CD4-positive, alpha-beta T cell (primary cell): ENCODE measurements around the gene CBL. TPM values are rescaled to one million over a fixed set of nuclear protein-coding genes. Genes with fewer than 3 reads are reported as not detected.

ENCODE experiments used
- ATAC-seq: fragments of 200-7000 bp; cut with Tn5 transposase; one replicate; pipeline ENCODE4 v1.10.0; 2022; ENCODE audit warnings: mild to moderate bottlenecking; ENCODE audit not compliant: poor library complexity
- CTCF ChIA-PET: fragments of 350-600 bp; sonication (Branson Sonifier 250); formaldehyde crosslinking; loops from one replicate; lab custom pipeline; 2021; ENCODE audit warnings: antibody characterized with exemption, inconsistent platforms; lab: Charles Lee
- POLR2A ChIA-PET: fragments of 350-600 bp; sonication (Branson Sonifier 250); formaldehyde crosslinking; loops from one replicate; lab custom pipeline; 2021; ENCODE audit warnings: antibody characterized with exemption, inconsistent platforms; lab: Charles Lee
- DNase-seq, 14 experiments: peaks; one replicate each; pipeline ENCODE4 v3.0.0-alpha.2; 2013 to 2020; ENCODE audit warnings: mixed read lengths in 2 of 14
- H3K27ac ChIP-seq, 2 donors: one replicate each; pipeline versions ENCODE4 v1.5.1 to v1.7.0; 2013; ENCODE audit warnings: low read length in 2 of 2, low read depth in 1 of 2, mild to moderate bottlenecking in 1 of 2
- H3K27me3 ChIP-seq, 2 experiments: 1 replicate in 1 of 2; 2 replicates in 1 of 2; pipeline versions ENCODE4 v1.6.1 to v1.7.0; 2013; ENCODE audit warnings: low read length in 2 of 2, control low read depth in 1 of 2, mild to moderate bottlenecking in 1 of 2, moderate library complexity in 1 of 2; ENCODE audit not compliant: insufficient read depth in 2 of 2, control insufficient read depth in 1 of 2
- H3K36me3 ChIP-seq: one replicate; pipeline ENCODE4 v1.6.1; 2013; ENCODE audit warnings: low read length, control low read depth; ENCODE audit not compliant: insufficient read depth
- H3K4me1 ChIP-seq: one replicate; pipeline ENCODE4 v1.6.1; 2013; ENCODE audit warnings: low read length, control low read depth; ENCODE audit not compliant: insufficient read depth
- H3K4me3 ChIP-seq: one replicate; pipeline ENCODE4 v1.5.1; 2013; ENCODE audit warnings: mild to moderate bottlenecking, low read length, moderate library complexity
- H3K9me3 ChIP-seq, 2 experiments: 1 replicate in 1 of 2; 2 replicates in 1 of 2; pipeline versions ENCODE4 v1.6.1 to v1.7.0; 2013; ENCODE audit warnings: low read length in 2 of 2, mild to moderate bottlenecking in 2 of 2, control low read depth in 1 of 2, moderate library complexity in 1 of 2; ENCODE audit not compliant: control insufficient read depth in 1 of 2, insufficient read depth in 1 of 2
- H3K27ac Mint-ChIP-seq: one replicate; pipeline ENCODE4 v1.8.0; 2020; ENCODE audit warnings: mixed read lengths
- H3K27me3 Mint-ChIP-seq: one replicate; pipeline ENCODE4 v1.8.0; 2021; ENCODE audit warnings: mixed read lengths
- H3K36me3 Mint-ChIP-seq: one replicate; pipeline ENCODE4 v1.8.0; 2021; ENCODE audit warnings: low read depth, mixed read lengths
- H3K4me1 Mint-ChIP-seq: one replicate; pipeline ENCODE4 v1.8.0; 2021; ENCODE audit warnings: low read depth, mixed read lengths
- H3K4me3 Mint-ChIP-seq: one replicate; pipeline ENCODE4 v1.8.0; 2020; ENCODE audit warnings: mild to moderate bottlenecking, mixed read lengths
- H3K9me3 Mint-ChIP-seq: one replicate; pipeline ENCODE4 v1.8.0; 2020; ENCODE audit warnings: mixed read lengths
- CTCF ChIP-seq: fragments of 200-600 bp; IDR thresholded peaks from one replicate; pipeline ENCODE4 v1.8.0; 2022; ENCODE audit warnings: antibody characterized with exemption, mild to moderate bottlenecking
- intact Hi-C, 2 experiments: fragments of 100-400 bp; cut with DNase I in 1 of 2; cut with micrococcal nuclease in 1 of 2; formaldehyde crosslinking; loops; one replicate each; pipeline versions ENCODE4 v1.15.1 to v1.9.0; 2023 to 2025; cut with DNase I, micrococcal nuclease
- total RNA-seq, 174 experiments: library from RNA in 2 of 174; stranded (reverse) in 2 of 174; gene quantifications; one replicate each; pipeline ENCODE4 v1.2.3 and lab custom pipeline; 2021 to 2026

The CBL gene
- total RNA-seq, 2 experiments from 2014 or later = 19.5 to 20.8 TPM

- no peaks in the 10 kb centered on the region for H3K36me3 ChIP-seq
- Mint-ChIP-seq H3K36me3 (peaks cover 3% of the 10 kb centered on the region), H3K27ac (no peak overlapping the region), H3K4me1 (peaks cover 50% of the 10 kb centered on the region), H3K4me3 (no peak overlapping the region), H3K9me3 (no peaks in the 10 kb centered on the region), H3K27me3 (no peaks in the 10 kb centered on the region)
- intact Hi-C loops = loop anchor here in 1 of 2 experiments (5.0 kb wide), 1 partner anchor 36 kb away; no protein-coding TSS in a partner anchor
- peak in 3 of 14 experiments; percentile 41 to 84 (median 42) for DNase-seq
- no peak for TF ChIP-seq CTCF
- ATAC-seq = peak; percentile 68
- peaks cover 48% of the 10 kb centered on the region for H3K4me1 ChIP-seq
- H3K27me3 ChIP-seq = no peaks in the 10 kb centered on the region
- ChIA-PET POLR2A (interaction anchor here (0.6 to 3.1 kb wide), 20 partner anchors 8 to 196 kb away, joined by 3 to 23 read pairs (median 5); partner anchors contain the start of genes CBL, DPAGT1 and VPS11), CTCF (interaction anchor here (1.2 to 3.7 kb wide), 9 partner anchors 13 to 61 kb away, joined by 3 to 27 read pairs (median 4); partner anchors contain the start of gene CBL)
- peak overlapping the region; percentile 44 to 63 for H3K27ac ChIP-seq
- no peaks in the 10 kb centered on the region for H3K9me3 ChIP-seq
- H3K4me3 ChIP-seq = no peak overlapping the region
Observed at GRCh38 chr11:119263352-119263940, 57.3 kb downstream of the CBL start.

GRCh38 chr11:119266063-119266462, 59.9 kb downstream of the CBL start:
- ChIA-PET POLR2A (interaction anchor here (0.7 to 3.4 kb wide), 8 partner anchors 12 to 249 kb away, joined by 3 to 19 read pairs (median 3); partner anchors contain the start of genes CBL and TRAPPC4), CTCF (interaction anchor here (1.1 to 1.6 kb wide), 3 partner anchors 19 to 60 kb away, joined by 4 to 9 read pairs (median 4); partner anchors contain the start of gene CBL)
- H3K27me3 Mint-ChIP-seq = no peaks in the 10 kb centered on the region
- no peaks in the 10 kb centered on the region for H3K27me3 ChIP-seq
- H3K36me3 Mint-ChIP-seq = peaks cover 3% of the 10 kb centered on the region
- H3K27ac ChIP-seq = peak overlapping the region; percentile 51 to 72
- no peaks in the 10 kb centered on the region for H3K9me3 ChIP-seq
- H3K4me1 ChIP-seq = peaks cover 49% of the 10 kb centered on the region
- ATAC-seq = peak; percentile 34
- H3K36me3 ChIP-seq = no peaks in the 10 kb centered on the region
- peak overlapping the region; percentile 3 for H3K4me3 ChIP-seq
- no peak for TF ChIP-seq CTCF
- intact Hi-C loops = loop anchor here in 1 of 2 experiments (1.0 to 2.0 kb wide), 2 partner anchors 25 to 60 kb away; partner anchors contain the start of gene CBL
- peaks cover 36% of the 10 kb centered on the region for H3K4me1 Mint-ChIP-seq
- H3K27ac Mint-ChIP-seq = peak overlapping the region; percentile 90
- H3K4me3 Mint-ChIP-seq = peak overlapping the region; percentile 69
- no peaks in the 10 kb centered on the region for H3K9me3 Mint-ChIP-seq
- DNase-seq = peak in 1 of 14 experiments; percentile 25

- ATAC-seq = peak; percentile 48
- H3K27me3 Mint-ChIP-seq = no peaks in the 10 kb centered on the region
- no peaks in the 10 kb centered on the region for H3K9me3 ChIP-seq
- peak overlapping the region; percentile 3 for H3K4me3 ChIP-seq
- no peaks in the 10 kb centered on the region for H3K36me3 ChIP-seq
- peak overlapping the region; percentile 90 for H3K27ac Mint-ChIP-seq
- peaks cover 3% of the 10 kb centered on the region for H3K36me3 Mint-ChIP-seq
- peak in 4 of 14 experiments; percentile 20 to 35 (median 26) for DNase-seq
- H3K27me3 ChIP-seq = no peaks in the 10 kb centered on the region
- peaks cover 48% of the 10 kb centered on the region for H3K4me1 ChIP-seq
- TF ChIP-seq CTCF = no peak
- ChIA-PET POLR2A (interaction anchor here (0.6 to 3.4 kb wide), 11 partner anchors 12 to 250 kb away, joined by 3 to 19 read pairs (median 3); partner anchors contain the start of genes CBL, HYOU1 and TRAPPC4), CTCF (interaction anchor here (1.1 to 1.6 kb wide), 4 partner anchors 18 to 61 kb away, joined by 3 to 9 read pairs (median 4); partner anchors contain the start of gene CBL)
- H3K4me3 Mint-ChIP-seq = peak overlapping the region; percentile 69
- H3K27ac ChIP-seq = peak overlapping the region; percentile 52 to 72
- H3K4me1 Mint-ChIP-seq = peaks cover 39% of the 10 kb centered on the region
- H3K9me3 Mint-ChIP-seq = no peaks in the 10 kb centered on the region
- intact Hi-C loops = loop anchor here in 1 of 2 experiments (1.0 to 2.0 kb wide), 2 partner anchors 26 to 60 kb away; partner anchors contain the start of gene CBL
Observed at GRCh38 chr11:119266517-119267255, 60.5 kb downstream of the CBL start.
